ENCODE results near the gene LIMCH1. TPM values are rescaled to one million over a fixed set of nuclear protein-coding genes. Genes with fewer than 3 reads are reported as not detected.

The LIMCH1 gene
- total RNA-seq, 1 experiment from 2014 or later = 10.4 TPM

DNA sequence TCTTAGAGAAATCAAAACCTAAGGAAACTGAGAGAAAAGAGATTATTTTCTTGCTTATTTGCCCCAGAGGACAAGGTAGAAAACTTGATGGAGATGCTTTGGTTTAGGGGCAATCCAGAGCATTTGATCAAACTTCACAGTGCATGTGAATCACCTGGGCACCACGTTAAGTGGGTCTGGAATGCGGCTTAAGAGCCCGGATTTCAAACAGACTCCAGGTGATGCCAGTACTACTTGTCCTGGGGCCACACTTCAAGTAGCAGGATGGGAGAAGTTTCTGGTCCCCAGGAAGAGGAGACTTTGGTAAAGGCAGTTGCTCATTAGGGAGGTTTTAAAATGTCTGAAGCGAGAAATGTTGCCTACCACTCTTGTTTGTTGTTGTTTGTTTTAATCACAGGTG is 158.8 kb downstream of the LIMCH1 start:
- ChIA-PET RAD21 (ENCODE audit: low non-redundant PET in 1 of 2, low total read pairs in 2 of 2, uncharacterized antibody in 2 of 2, unreplicated experiment in 2 of 2) (no interaction called here), POLR2A (no interaction called here), CTCF (interaction anchor here (1.0 kb wide), 1 partner anchor 192 kb away, joined by 3 read pairs; no protein-coding TSS in a partner anchor)
- Histone ChIP-seq H3K9me3 (ENCODE audit: control insufficient read depth in 1 of 2, insufficient read depth in 1 of 2, low read depth in 1 of 2, low read length in 2 of 2) (no peaks in the 10 kb centered on the region), H3K36me3 (ENCODE audit: control insufficient read depth in 1 of 2, insufficient read depth in 2 of 2, low read length in 2 of 2) (no peaks in the 10 kb centered on the region), H3K79me2 (ENCODE audit: insufficient read depth, low read length) (no peaks in the 10 kb centered on the region), H2AFZ (ENCODE audit: low read depth, low read length, poor library complexity, severe bottlenecking) (no peak overlapping the region), H3K4me1 (ENCODE audit: control insufficient read depth in 1 of 2, insufficient read depth in 2 of 2, low read length in 2 of 2) (peaks cover 0 to 3% of the 10 kb centered on the region in 2 experiments; a peak in 1 of 4 replicates), H3K27me3 (ENCODE audit: insufficient read depth, low read length) (no peaks in the 10 kb centered on the region), H3K27ac (ENCODE audit: low read depth, low read length) (no peak overlapping the region), H3K4me2 (ENCODE audit: low read length) (no peak overlapping the region), H3K4me3 (replicated peaks in 1 of 2; ENCODE audit: low read depth in 1 of 2, low read length in 2 of 2) (no peak overlapping the region), H3K9ac (ENCODE audit: low read length) (no peak overlapping the region), H3K9me2 (ENCODE audit: insufficient read depth) (no peaks in the 10 kb centered on the region), H4K20me1 (ENCODE audit: insufficient read depth) (no peaks in the 10 kb centered on the region)
- DNase-seq (ENCODE audit: low read depth, low spot score) = no peak
- BruUV-seq (replicated peaks) = no TSS peak
- TF ChIP-seq RAD21 (IDR thresholded peaks at IDR 0.05; ENCODE audit: low read depth) (no peak), ZNF274 (IDR thresholded peaks at IDR 0.05; ENCODE audit: low read depth, low read length) (no peak), ELF1 (IDR thresholded peaks at IDR 0.05; ENCODE audit: borderline replicate concordance, low read depth) (no peak), YY1 (IDR thresholded peaks at IDR 0.05; ENCODE audit: extremely low read depth, insufficient replicate concordance, low read depth, low read length) (no peak), CEBPB (IDR thresholded peaks at IDR 0.05; ENCODE audit: low read depth) (no peak), EZH2phosphoT487 (IDR thresholded peaks at IDR 0.05; ENCODE audit: borderline replicate concordance) (no peak)
- no peak for ATAC-seq
- intact Hi-C loops (cut with micrococcal nuclease) = no loop called here

DNA sequence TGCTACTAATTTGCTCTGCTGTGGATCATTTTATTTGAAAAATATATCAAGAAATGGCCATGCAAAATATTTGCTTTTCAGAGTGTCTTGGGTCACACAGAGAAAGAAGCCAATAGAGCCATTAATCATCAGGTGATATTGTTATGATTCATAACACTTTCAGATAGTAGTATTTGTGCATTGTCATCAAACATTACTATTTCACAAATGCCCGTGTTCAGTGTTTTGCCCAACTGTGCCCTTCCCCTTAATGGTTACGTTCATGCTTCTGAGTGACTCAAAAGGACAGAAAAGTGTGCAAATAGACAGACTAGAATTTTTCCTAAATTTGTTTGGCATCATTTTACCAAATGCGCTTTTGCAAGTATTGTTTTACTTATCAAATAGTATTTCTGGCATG is 164.0 kb downstream of the LIMCH1 start:
- Histone ChIP-seq H3K4me1 (ENCODE audit: control insufficient read depth in 1 of 2, insufficient read depth in 2 of 2, low read length in 2 of 2) (no peaks in the 10 kb centered on the region), H3K9ac (ENCODE audit: low read length) (no peak overlapping the region), H3K4me3 (replicated peaks in 1 of 2; ENCODE audit: low read depth in 1 of 2, low read length in 2 of 2) (no peak overlapping the region), H3K9me2 (ENCODE audit: insufficient read depth) (no peaks in the 10 kb centered on the region), H3K4me2 (ENCODE audit: low read length) (no peak overlapping the region), H2AFZ (ENCODE audit: low read depth, low read length, poor library complexity, severe bottlenecking) (no peak overlapping the region), H3K9me3 (ENCODE audit: control insufficient read depth in 1 of 2, insufficient read depth in 1 of 2, low read depth in 1 of 2, low read length in 2 of 2) (no peaks in the 10 kb centered on the region), H3K27ac (ENCODE audit: low read depth, low read length) (no peak overlapping the region), H3K36me3 (ENCODE audit: control insufficient read depth in 1 of 2, insufficient read depth in 2 of 2, low read length in 2 of 2) (no peaks in the 10 kb centered on the region), H4K20me1 (ENCODE audit: insufficient read depth) (no peaks in the 10 kb centered on the region), H3K79me2 (ENCODE audit: insufficient read depth, low read length) (no peaks in the 10 kb centered on the region), H3K27me3 (ENCODE audit: insufficient read depth, low read length) (peaks cover 5% of the 10 kb centered on the region; the same call in 1 of the 2 replicates)
- ChIA-PET RAD21 (ENCODE audit: low non-redundant PET in 1 of 2, low total read pairs in 2 of 2, uncharacterized antibody in 2 of 2, unreplicated experiment in 2 of 2) (interaction anchor here in 1 of 2 experiments (0.6 kb wide), 1 partner anchor 818 kb away, joined by 4 read pairs; no protein-coding TSS in a partner anchor), CTCF (interaction anchor here (1.6 kb wide), 1 partner anchor 9 kb away, joined by 6 read pairs; no protein-coding TSS in a partner anchor), POLR2A (no interaction called here)
- ATAC-seq = no peak
- intact Hi-C loops (cut with micrococcal nuclease) = no loop called here
- no peak for TF ChIP-seq EGR1 (IDR thresholded peaks at IDR 0.05; ENCODE audit: low read depth)
- no peak for DNase-seq (ENCODE audit: low read depth, low spot score)
- no TSS peak for BruUV-seq (replicated peaks)
